IMR-90 (cell line): ENCODE measurements around the gene CCDC141. TPM values are rescaled to one million over a fixed set of nuclear protein-coding genes. Genes with fewer than 3 reads are reported as not detected.

Source experiments
- ATAC-seq: fragments of 200-7000 bp; cut with Tn5 transposase; 2 replicates; pipeline ENCODE4 v1.9.1; 2020; ENCODE audit warnings: low read depth, mild to moderate bottlenecking, moderate library complexity
- BruUV-seq: library from RNA; stranded (reverse); fragments of 400-500 nt; replicated peaks from 2 replicates; lab custom pipeline; 2021; lab: Mats Ljungman, UMichigan
- CTCF ChIA-PET: fragments of 300-600 bp; formaldehyde crosslinking; extraction: SDS; loops from one replicate; lab custom pipeline; 2021; ENCODE audit warnings: antibody characterized with exemption; lab: Yijun Ruan, JAX
- POLR2A ChIA-PET: fragments of 300-600 bp; sonication (Branson Sonifier 250); formaldehyde crosslinking; loops from one replicate; lab custom pipeline; 2022; ENCODE audit warnings: antibody characterized with exemption; ENCODE audit not compliant: unreplicated experiment; lab: Charles Lee
- DNase-seq: peaks from one replicate; pipeline ENCODE4 v3.0.0; 2013
- H2AFZ ChIP-seq: replicated peaks from 2 replicates; pipeline ENCODE3; 2013; ENCODE audit warnings: low read length, mild to moderate bottlenecking; ENCODE audit not compliant: poor library complexity
- H2AK5ac ChIP-seq: 2 replicates; pipeline ENCODE4 v1.6.1; 2013; ENCODE audit warnings: low read depth, low read length, inconsistent platforms
- H2AK9ac ChIP-seq: replicated peaks from 2 replicates; pipeline ENCODE3; 2013; ENCODE audit warnings: mild to moderate bottlenecking, low read depth, low read length, moderate library complexity; ENCODE audit not compliant: poor library complexity
- H2BK120ac ChIP-seq: 2 replicates; pipeline ENCODE4 v1.6.1; 2013; ENCODE audit warnings: low read depth, low read length, inconsistent platforms
- H2BK15ac ChIP-seq: 3 replicates; pipeline ENCODE4 v1.6.1; 2013; ENCODE audit warnings: low read depth, low read length, inconsistent platforms
- H2BK20ac ChIP-seq: 2 replicates; pipeline ENCODE4 v1.6.1; 2013; ENCODE audit warnings: low read depth, mild to moderate bottlenecking, inconsistent platforms, low read length, moderate library complexity
- H2BK5ac ChIP-seq: 2 replicates; pipeline ENCODE4 v1.6.1; 2013; ENCODE audit warnings: mild to moderate bottlenecking, low read depth, low read length, inconsistent platforms; ENCODE audit not compliant: poor library complexity, severe bottlenecking
- H3K14ac ChIP-seq: replicated peaks from 2 replicates; pipeline ENCODE4 v1.6.1; 2013; ENCODE audit warnings: low read depth, low read length, inconsistent platforms
- H3K18ac ChIP-seq: 2 replicates; pipeline ENCODE4 v1.6.1; 2013; ENCODE audit warnings: low read depth, low read length, control low read depth
- H3K23ac ChIP-seq: 2 replicates; pipeline ENCODE4 v1.6.1; 2013; ENCODE audit warnings: low read depth, low read length, inconsistent platforms
- H3K27ac ChIP-seq: 2 replicates; pipeline ENCODE4 v1.5.1; 2013; ENCODE audit warnings: mild to moderate bottlenecking, control low read depth, low read length; ENCODE audit not compliant: insufficient read depth
- H3K27me3 ChIP-seq: 2 replicates; pipeline ENCODE4 v1.6.1; 2013; ENCODE audit warnings: low read length; ENCODE audit not compliant: control insufficient read depth, insufficient read depth
- H3K36me3 ChIP-seq: 2 replicates; pipeline ENCODE4 v1.6.1; 2013; ENCODE audit warnings: low read length, mixed read lengths; ENCODE audit not compliant: control insufficient read depth, insufficient read depth
- H3K4ac ChIP-seq: 2 replicates; pipeline ENCODE4 v1.6.1; 2013; ENCODE audit warnings: low read depth, low read length, inconsistent platforms
- H3K4me1 ChIP-seq: 2 replicates; pipeline ENCODE4 v1.6.1; 2013; ENCODE audit warnings: low read length, mixed read lengths; ENCODE audit not compliant: control insufficient read depth, insufficient read depth
- H3K4me2 ChIP-seq: 2 replicates; pipeline ENCODE4 v1.6.1; 2013; ENCODE audit warnings: low read depth, mild to moderate bottlenecking, control low read depth, low read length, moderate library complexity
- H3K4me3 ChIP-seq: 2 replicates; pipeline ENCODE4 v1.5.1; 2013; ENCODE audit warnings: low read depth, mild to moderate bottlenecking, control low read depth, low read length, moderate library complexity; ENCODE audit not compliant: insufficient read depth
- H3K56ac ChIP-seq: 2 replicates; pipeline ENCODE4 v1.6.1; 2013; ENCODE audit warnings: low read length, inconsistent platforms; ENCODE audit not compliant: insufficient read depth; ENCODE audit errors: extremely low read depth
- H3K79me1 ChIP-seq, 2 experiments: 2 replicates each; pipeline ENCODE4 v1.6.1; 2013; ENCODE audit warnings: low read length in 2 of 2, inconsistent platforms in 1 of 2, low read depth in 1 of 2
- H3K9ac ChIP-seq: 2 replicates; pipeline ENCODE4 v1.6.1; 2013; ENCODE audit warnings: low read depth, low read length, control low read depth
- H3K9me1 ChIP-seq: 2 replicates; pipeline ENCODE4 v1.6.1; 2013; ENCODE audit warnings: low read length, inconsistent platforms; ENCODE audit not compliant: insufficient read depth
- H3K9me3 ChIP-seq: 2 replicates; pipeline ENCODE4 v1.6.1; 2013; ENCODE audit warnings: low read length; ENCODE audit not compliant: control insufficient read depth, insufficient read depth
- H4K20me1 ChIP-seq: 2 replicates; pipeline ENCODE4 v1.6.1; 2013; ENCODE audit warnings: low read length, inconsistent platforms; ENCODE audit not compliant: insufficient read depth
- H4K5ac ChIP-seq: 2 replicates; pipeline ENCODE4 v1.6.1; 2013; ENCODE audit warnings: mild to moderate bottlenecking, low read depth, low read length, control low read depth
- H4K8ac ChIP-seq, 2 experiments: 2 replicates each; pipeline ENCODE4 v1.6.1; 2013; ENCODE audit warnings: low read depth in 2 of 2, low read length in 2 of 2, control low read depth in 1 of 2, inconsistent platforms in 1 of 2
- H4K91ac ChIP-seq: 2 replicates; pipeline ENCODE4 v1.6.1; 2013; ENCODE audit warnings: low read depth, low read length, inconsistent platforms; ENCODE audit not compliant: insufficient read depth
- CHD1 ChIP-seq: IDR thresholded peaks from 2 replicates; pipeline ENCODE4 v1.6.1; 2012; ENCODE audit warnings: low read depth, low read length, improper control_type of control experiment
- MAFK ChIP-seq: IDR thresholded peaks from 2 replicates; pipeline ENCODE4 v1.6.1; 2012; ENCODE audit warnings: low read depth, low read length, improper control_type of control experiment
- POLR2A ChIP-seq: IDR thresholded peaks from 2 replicates; pipeline ENCODE4 v1.6.1; 2012; ENCODE audit warnings: mild to moderate bottlenecking, low read depth, low read length
- SMC3 ChIP-seq: fragments of 150-350 bp; IDR thresholded peaks from 2 replicates; pipeline ENCODE4 v1.6.1; 2016; ENCODE audit warnings: low read depth, mild to moderate bottlenecking, antibody characterized with exemption, low read length, moderate library complexity
- WGBS, 2 experiments: methylation state at CpG; one replicate each; pipeline versions ENCODE4 v1.1.5 to v1.1.7; 2013; ENCODE audit warnings: missing lambda C conversion rate in 2 of 2; ENCODE audit not compliant: insufficient read length in 1 of 2; ENCODE audit errors: extremely low coverage in 2 of 2; 5-methylcytosine and 5-hydroxymethylcytosine counted together
- dilution Hi-C: fragments of 300-500 bp; cut with HindIII; formaldehyde crosslinking; loops from one replicate; pipeline ENCODE4 v1.14.3; 2018; ENCODE audit warnings: low sequenced_read_pairs; ENCODE audit not compliant: unreplicated experiment
- in situ Hi-C: fragments of 300-500 bp; cut with MboI; formaldehyde crosslinking; loops from 3 replicates; pipeline ENCODE4 v1.14.3; 2019; ENCODE audit warnings: low sequenced_read_pairs, inconsistent platforms, mixed read lengths
- intact Hi-C: fragments of 100-400 bp; cut with micrococcal nuclease; formaldehyde crosslinking; loops from 2 replicates; pipeline ENCODE4 v1.10.0; 2022
- polyA plus RNA-seq, 3 experiments: library from polyadenylated mRNA; depleted of rRNA; stranded (reverse); fragments of >200 nt; gene quantifications; 2 replicates each; pipeline ENCODE4 v1.2.3, GENCODE V29; 2012; ENCODE audit warnings: low replicate concordance in 1 of 3
- total RNA-seq: library from RNA; depleted of rRNA; stranded (reverse); fragments of >200 nt; gene quantifications from 2 replicates; pipeline ENCODE4 v1.2.3, GENCODE V29; 2012

Gene CCDC141
- total and polyA plus RNA-seq, 2 of the 4 experiments (the other 2 are of a cell fraction), result not detected

- no peak overlapping the region for H2AK5ac ChIP-seq
- no peak overlapping the region for H4K91ac ChIP-seq
- no peaks in the 10 kb centered on the region for H3K79me1 ChIP-seq
- no peaks in the 10 kb centered on the region for H3K9me1 ChIP-seq
- H3K4me3 ChIP-seq, result no peak overlapping the region
- no peaks in the 10 kb centered on the region for H3K27me3 ChIP-seq
- BruUV-seq, result no TSS peak
- no peak overlapping the region for H2BK20ac ChIP-seq
- no peaks in the 10 kb centered on the region for H3K36me3 ChIP-seq
- no peak for DNase-seq
- H2AK9ac ChIP-seq, result no peak overlapping the region
- H3K14ac ChIP-seq, result no peak overlapping the region
- no peak overlapping the region for H3K4ac ChIP-seq
- no peak overlapping the region for H3K18ac ChIP-seq
- no peak overlapping the region for H2BK120ac ChIP-seq
- H3K4me2 ChIP-seq, result no peak overlapping the region
- no peak overlapping the region for H4K8ac ChIP-seq
- in situ Hi-C loops (no loop called here), dilution Hi-C loops (no loop called here), intact Hi-C loops (no loop called here)
- no peak overlapping the region for H3K9ac ChIP-seq
- POLR2A ChIA-PET, result no interaction called here
- no peak for ATAC-seq
- H2BK15ac ChIP-seq, result no peak overlapping the region
- no peak overlapping the region for H2BK5ac ChIP-seq
- H3K56ac ChIP-seq, result no peak overlapping the region
- H3K4me1 ChIP-seq, result no peaks in the 10 kb centered on the region
- WGBS, 2 experiments, result no CpG with 5 or more reads among the region's 2 CpGs
- CTCF ChIA-PET, result no interaction called here
- H3K27ac ChIP-seq, result no peak overlapping the region
- TF ChIP-seq MAFK (no peak), SMC3 (no peak), CHD1 (no peak), POLR2A (no peak)
- H4K20me1 ChIP-seq, result no peaks in the 10 kb centered on the region
- H4K5ac ChIP-seq, result no peak overlapping the region
- no peaks in the 10 kb centered on the region for H3K9me3 ChIP-seq
- no peak overlapping the region for H2AFZ ChIP-seq
- H3K23ac ChIP-seq, result no peak overlapping the region
Observed at GRCh38 chr2:179070895-179071294, 21.0 kb upstream of the CCDC141 start.
